ENCODE data around the gene MAP3K12.
A peak's percentile ranks its signal among the peaks of the same experiment; 100 is the strongest.

DNA sequence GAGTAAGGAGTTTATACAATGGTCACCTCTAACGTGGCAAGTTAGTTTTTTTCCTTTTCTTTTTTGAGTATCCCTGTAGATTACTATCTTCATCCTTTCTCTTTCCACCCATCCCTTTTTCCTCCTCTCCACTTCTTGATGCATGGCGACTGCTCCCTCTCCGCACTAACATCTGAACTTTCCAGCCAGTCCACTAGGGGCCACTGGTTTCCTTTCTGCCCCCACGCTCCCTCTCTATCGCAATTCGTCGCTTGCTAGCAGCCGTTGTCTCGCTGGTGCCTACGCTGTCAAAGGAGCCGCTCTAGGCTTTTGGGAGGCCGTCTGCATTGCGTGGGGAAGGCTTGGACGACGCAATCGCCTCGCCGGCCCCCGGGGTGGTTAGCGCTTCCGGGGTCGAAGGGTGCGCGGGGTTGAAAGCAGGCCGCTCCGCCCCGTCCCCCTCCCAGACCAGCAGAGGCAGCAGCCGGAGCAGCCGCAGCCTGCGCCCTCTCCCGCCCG, 47.5 kb downstream of the MAP3K12 start, which contains the start of gene PCBP2:
- TF ChIP-seq, protein P1, sequence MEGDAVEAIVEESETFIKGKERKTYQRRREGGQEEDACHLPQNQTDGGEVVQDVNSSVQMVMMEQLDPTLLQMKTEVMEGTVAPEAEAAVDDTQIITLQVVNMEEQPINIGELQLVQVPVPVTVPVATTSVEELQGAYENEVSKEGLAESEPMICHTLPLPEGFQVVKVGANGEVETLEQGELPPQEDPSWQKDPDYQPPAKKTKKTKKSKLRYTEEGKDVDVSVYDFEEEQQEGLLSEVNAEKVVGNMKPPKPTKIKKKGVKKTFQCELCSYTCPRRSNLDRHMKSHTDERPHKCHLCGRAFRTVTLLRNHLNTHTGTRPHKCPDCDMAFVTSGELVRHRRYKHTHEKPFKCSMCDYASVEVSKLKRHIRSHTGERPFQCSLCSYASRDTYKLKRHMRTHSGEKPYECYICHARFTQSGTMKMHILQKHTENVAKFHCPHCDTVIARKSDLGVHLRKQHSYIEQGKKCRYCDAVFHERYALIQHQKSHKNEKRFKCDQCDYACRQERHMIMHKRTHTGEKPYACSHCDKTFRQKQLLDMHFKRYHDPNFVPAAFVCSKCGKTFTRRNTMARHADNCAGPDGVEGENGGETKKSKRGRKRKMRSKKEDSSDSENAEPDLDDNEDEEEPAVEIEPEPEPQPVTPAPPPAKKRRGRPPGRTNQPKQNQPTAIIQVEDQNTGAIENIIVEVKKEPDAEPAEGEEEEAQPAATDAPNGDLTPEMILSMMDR (IDR thresholded peaks at IDR 0.05; ENCODE audit: poor library complexity), result peak; percentile 85
- TF ChIP-seq EZH2phosphoT487 (IDR thresholded peaks at IDR 0.05; ENCODE audit: low read depth, severe bottlenecking, unreplicated experiment), result no peak

Measured in hepatocyte (in vitro differentiated cells).